Neural cell (in vitro differentiated cells): Measurements from ENCODE around the gene AMH. TPM values are rescaled to one million over a fixed set of nuclear protein-coding genes. Genes with fewer than 3 reads are reported as not detected.

ENCODE experiments used
- H2AFZ ChIP-seq: fragments of 200-600, 300-800 bp; sonication (generic), shearing (Covaris generic); 2 replicates; pipeline ENCODE4 v1.6.0; 2014; ENCODE audit warnings: low read depth, mild to moderate bottlenecking, antibody characterized with exemption, low read length, moderate library complexity
- H3F3A ChIP-seq: fragments of 200-600 bp; shearing (Covaris generic); 2 replicates; pipeline ENCODE4 v1.6.1; 2016; ENCODE audit warnings: mild to moderate bottlenecking, moderate library complexity, mixed read lengths, antibody characterized with exemption, low read length; ENCODE audit not compliant: insufficient read depth, poor library complexity, severe bottlenecking
- H3K27ac ChIP-seq: fragments of 200-600, 300-800 bp; sonication (generic), shearing (Covaris generic); 2 replicates; pipeline ENCODE4 v1.5.1; 2014; ENCODE audit warnings: mild to moderate bottlenecking, low read length, moderate library complexity
- H3K27me3 ChIP-seq: fragments of 300-800, 200-600 bp; sonication (generic), shearing (Covaris generic); 2 replicates; pipeline ENCODE4 v1.6.0; 2014; ENCODE audit warnings: mild to moderate bottlenecking, low read depth, low read length, moderate library complexity; ENCODE audit not compliant: insufficient read depth
- H3K36me3 ChIP-seq: fragments of 300-800, 200-600 bp; sonication (generic), shearing (Covaris generic); 2 replicates; pipeline ENCODE4 v1.5.1; 2014; ENCODE audit warnings: mild to moderate bottlenecking, antibody characterized with exemption, low read length, moderate library complexity; ENCODE audit not compliant: insufficient read depth
- H3K4me2 ChIP-seq: fragments of 300-800, 200-600 bp; sonication (generic), shearing (Covaris generic); 2 replicates; pipeline ENCODE4 v1.6.0; 2014; ENCODE audit warnings: mild to moderate bottlenecking, low read length
- H3K4me3 ChIP-seq: fragments of 300-800, 200-600 bp; sonication (generic), shearing (Covaris generic); 2 replicates; pipeline ENCODE4 v1.5.1; 2014; ENCODE audit warnings: mild to moderate bottlenecking, low read length, moderate library complexity
- H3K79me2 ChIP-seq: fragments of 200-600 bp; shearing (Covaris generic); replicated peaks from 2 replicates; pipeline ENCODE4 v1.6.0; 2014; ENCODE audit warnings: mild to moderate bottlenecking, low read length, moderate library complexity; ENCODE audit not compliant: insufficient read depth
- H3K9ac ChIP-seq: fragments of 300-800, 200-600 bp; sonication (generic), shearing (Covaris generic); 2 replicates; pipeline ENCODE4 v1.6.1; 2016; ENCODE audit warnings: mild to moderate bottlenecking, low read length, mixed read lengths
- H3K9me2 ChIP-seq: fragments of 200-600 bp; shearing (Covaris generic); 2 replicates; pipeline ENCODE4 v1.6.1; 2016; ENCODE audit warnings: mild to moderate bottlenecking, low read length, mixed read lengths; ENCODE audit not compliant: insufficient read depth
- H3K9me3 ChIP-seq: fragments of 200-600, 300-800 bp; sonication (generic), shearing (Covaris generic); 2 replicates; pipeline ENCODE4 v1.6.1; 2016; ENCODE audit warnings: mild to moderate bottlenecking, mixed run types, low read length, moderate library complexity, mixed read lengths
- H4K20me1 ChIP-seq: fragments of 200-600 bp; shearing (Covaris generic); 2 replicates; pipeline ENCODE4 v1.6.1; 2016; ENCODE audit warnings: mild to moderate bottlenecking, mixed run types; ENCODE audit not compliant: insufficient read depth
- CTCF ChIP-seq: fragments of 450-650 bp; IDR thresholded peaks from 2 replicates; pipeline ENCODE4 v1.5.1; 2014; ENCODE audit warnings: antibody characterized with exemption, mild to moderate bottlenecking, moderate library complexity; ENCODE audit not compliant: poor library complexity, severe bottlenecking
- EP300 ChIP-seq: fragments of 450-650 bp; conservative IDR thresholded peaks from 2 replicates; pipeline ENCODE4 v1.6.1; 2014; ENCODE audit warnings: antibody characterized with exemption, mild to moderate bottlenecking, moderate library complexity; ENCODE audit not compliant: poor library complexity, severe bottlenecking
- EZH2 ChIP-seq: fragments of 200-600, 300-800 bp; shearing (Covaris generic), sonication (generic); IDR thresholded peaks from 2 replicates; pipeline ENCODE4 v1.6.1; 2014; ENCODE audit warnings: antibody characterized with exemption, low read length, borderline replicate concordance, mild to moderate bottlenecking; ENCODE audit not compliant: insufficient read depth, poor library complexity, severe bottlenecking
- MXI1 ChIP-seq: fragments of 450-650 bp; conservative IDR thresholded peaks from 2 replicates; pipeline ENCODE4 v1.6.1; 2014; ENCODE audit warnings: antibody characterized with exemption, mild to moderate bottlenecking; ENCODE audit not compliant: poor library complexity, severe bottlenecking
- POLR2AphosphoS5 ChIP-seq: IDR thresholded peaks from 2 replicates; pipeline ENCODE4 v1.6.1; 2012
- RAD21 ChIP-seq: fragments of 450-650 bp; conservative IDR thresholded peaks from 2 replicates; pipeline ENCODE4 v1.6.1; 2014; ENCODE audit warnings: antibody characterized with exemption, mild to moderate bottlenecking, moderate library complexity
- REST ChIP-seq: IDR thresholded peaks from 2 replicates; pipeline ENCODE4 v1.6.1; 2012; ENCODE audit warnings: borderline replicate concordance
- SMC3 ChIP-seq: fragments of 450-650 bp; conservative IDR thresholded peaks from 2 replicates; pipeline ENCODE4 v1.6.1; 2014; ENCODE audit warnings: antibody characterized with exemption, mild to moderate bottlenecking, moderate library complexity; ENCODE audit not compliant: poor library complexity
- polyA plus RNA-seq: library from polyadenylated mRNA; depleted of rRNA; stranded (reverse); fragments of >200 nt; gene quantifications from 2 replicates; pipeline ENCODE4 v1.2.3, GENCODE V29; 2014

Gene AMH
- polyA plus RNA-seq, 1 donor from 2014 or later = 57.5 TPM

- no peaks in the 10 kb centered on the region for H4K20me1 ChIP-seq
- H3K27ac ChIP-seq = no peak overlapping the region
- H3K9ac ChIP-seq = no peak overlapping the region
- no peaks in the 10 kb centered on the region for H3K9me2 ChIP-seq
- H3K9me3 ChIP-seq = no peaks in the 10 kb centered on the region
- H2AFZ ChIP-seq = no peak overlapping the region
- no peaks in the 10 kb centered on the region for H3K27me3 ChIP-seq
- H3K79me2 ChIP-seq = no peaks in the 10 kb centered on the region
- no peaks in the 10 kb centered on the region for H3F3A ChIP-seq
- H3K4me2 ChIP-seq = no peak overlapping the region
- TF ChIP-seq CTCF (peak; percentile 21), EP300 (no peak)
- H3K36me3 ChIP-seq = no peaks in the 10 kb centered on the region
- no peak overlapping the region for H3K4me3 ChIP-seq
Observed at GRCh38 chr19:2221918-2222317, 27.2 kb upstream of the AMH start.

GRCh38 chr19:2223391-2223790 is 25.7 kb upstream of the AMH start:
- no peak overlapping the region for H3K27ac ChIP-seq
- H3K9ac ChIP-seq = no peak overlapping the region
- H2AFZ ChIP-seq = no peak overlapping the region
- no peaks in the 10 kb centered on the region for H4K20me1 ChIP-seq
- no peak overlapping the region for H3K4me3 ChIP-seq
- H3K9me3 ChIP-seq = no peaks in the 10 kb centered on the region
- H3F3A ChIP-seq = no peaks in the 10 kb centered on the region
- TF ChIP-seq EZH2 (no peak), RAD21 (no peak), SMC3 (no peak), POLR2AphosphoS5 (no peak), REST (no peak), MXI1 (no peak), CTCF (no peak), EP300 (no peak)
- H3K79me2 ChIP-seq = no peaks in the 10 kb centered on the region
- H3K9me2 ChIP-seq = no peaks in the 10 kb centered on the region
- no peaks in the 10 kb centered on the region for H3K27me3 ChIP-seq
- no peaks in the 10 kb centered on the region for H3K36me3 ChIP-seq
- H3K4me2 ChIP-seq = no peak overlapping the region
